Keratinocyte (primary cell): ENCODE data around the gene ETHE1. TPM values are rescaled to one million over a fixed set of nuclear protein-coding genes. Genes with fewer than 3 reads are reported as not detected.

Experiments
- DNase-seq: peaks from one replicate; pipeline ENCODE4 v3.0.0-alpha.2; 2011; ENCODE audit warnings: low read depth, missing footprints, low spot score
- FAIRE-seq: peaks from 2 replicates; lab custom pipeline; 2011; peaks lifted over from hg19 to GRCh38; lab: Jason Lieb, UNC
- H2AFZ ChIP-seq: 2 replicates; pipeline ENCODE4 v1.6.0; 2012; ENCODE audit warnings: low read length, control low read depth, inconsistent platforms; ENCODE audit not compliant: control insufficient read depth
- H3K27ac ChIP-seq: 2 replicates; pipeline ENCODE4 v1.5.1; 2011; ENCODE audit warnings: low read length; ENCODE audit not compliant: control insufficient read depth, insufficient read depth
- H3K27me3 ChIP-seq: 3 replicates; pipeline ENCODE4 v1.6.0; 2011; ENCODE audit warnings: low read length; ENCODE audit not compliant: control insufficient read depth, insufficient read depth; ENCODE audit errors: extremely low read depth
- H3K36me3 ChIP-seq, 2 experiments: 2 replicates in 1 of 2; 3 replicates in 1 of 2; pipeline ENCODE4 v1.5.1; 2011; ENCODE audit warnings: low read length in 2 of 2, mild to moderate bottlenecking in 1 of 2; ENCODE audit not compliant: control insufficient read depth in 2 of 2, insufficient read depth in 2 of 2; ENCODE audit errors: extremely low read depth in 1 of 2
- H3K4me1 ChIP-seq: 3 replicates; pipeline ENCODE4 v1.5.1; 2011; ENCODE audit warnings: low read length; ENCODE audit not compliant: control insufficient read depth, insufficient read depth; ENCODE audit errors: extremely low read depth
- H3K4me2 ChIP-seq: 3 replicates; pipeline ENCODE4 v1.6.0; 2011; ENCODE audit warnings: low read depth, low read length; ENCODE audit not compliant: control insufficient read depth, insufficient read depth; ENCODE audit errors: extremely low read depth
- H3K4me3 ChIP-seq, 3 experiments: fragments of 200-600 bp in 1 of 3; sonication (generic) in 1 of 3; 2 replicates in 2 of 3; 3 replicates in 1 of 3; pipeline ENCODE4 v1.5.1; 2011 to 2016; ENCODE audit warnings: low read length in 3 of 3, mild to moderate bottlenecking in 3 of 3, control low read depth in 2 of 3, inconsistent platforms in 1 of 3, low read depth in 1 of 3, mixed read lengths in 1 of 3, mixed run types in 1 of 3, moderate library complexity in 1 of 3; ENCODE audit not compliant: control insufficient read depth in 2 of 3, insufficient read depth in 2 of 3; ENCODE audit errors: extremely low read depth in 1 of 3
- H3K79me2 ChIP-seq: 2 replicates; pipeline ENCODE4 v1.6.0; 2012; ENCODE audit warnings: low read length; ENCODE audit not compliant: control insufficient read depth, insufficient read depth
- H3K9ac ChIP-seq: 3 replicates; pipeline ENCODE4 v1.6.0; 2011; ENCODE audit warnings: low read length; ENCODE audit not compliant: control insufficient read depth, insufficient read depth; ENCODE audit errors: extremely low read depth
- H3K9me1 ChIP-seq: 3 replicates; pipeline ENCODE4 v1.6.0; 2011; ENCODE audit warnings: low read length; ENCODE audit not compliant: control insufficient read depth, insufficient read depth; ENCODE audit errors: extremely low read depth
- H3K9me3 ChIP-seq: 2 replicates; pipeline ENCODE4 v1.5.1; 2012; ENCODE audit warnings: low read depth, low read length; ENCODE audit not compliant: control insufficient read depth
- H4K20me1 ChIP-seq: 3 replicates; pipeline ENCODE4 v1.6.0; 2011; ENCODE audit warnings: low read length; ENCODE audit not compliant: control insufficient read depth, insufficient read depth; ENCODE audit errors: extremely low read depth
- EZH2 ChIP-seq: IDR thresholded peaks from one replicate; pipeline ENCODE4 v1.6.1; 2012; ENCODE audit warnings: inconsistent platforms, mild to moderate bottlenecking, low read length, moderate library complexity
- dilution Hi-C: fragments of 300-500 bp; cut with MboI; formaldehyde crosslinking; loops from one replicate; pipeline ENCODE4 v1.7.0; 2020; ENCODE audit warnings: low sequenced_read_pairs; ENCODE audit not compliant: extremely low pct_ligation_motif_present
- polyA plus RNA-seq, 5 experiments: library from polyadenylated mRNA; depleted of rRNA in 3 of 5; stranded (reverse) in 3 of 5; stranded (forward) in 1 of 5; unstranded in 1 of 5; fragments of >200 nt; gene quantifications; 1 replicate in 1 of 5; 2 replicates in 3 of 5; 3 replicates in 1 of 5; pipeline versions ENCODE4 v1.2.1 to v1.2.3, GENCODE V29; 2011 to 2012; ENCODE audit warnings: missing spikeins in 2 of 5, low read depth in 1 of 5, low replicate concordance in 1 of 5
- TF ChIP-seq, protein P1 (sequence below), 3 experiments: IDR thresholded peaks in 1 of 3; conservative IDR thresholded peaks in 1 of 3; optimal IDR thresholded peaks in 1 of 3; 2 replicates in 2 of 3; 3 replicates in 1 of 3; pipeline versions ENCODE3 to v1.5.1; 2011; ENCODE audit warnings: low read length in 3 of 3, mild to moderate bottlenecking in 3 of 3, moderate library complexity in 2 of 3, control low read depth in 1 of 3, inconsistent platforms in 1 of 3; ENCODE audit not compliant: insufficient read depth in 2 of 3; ENCODE audit errors: extremely low read depth in 1 of 3

ETHE1 gene
- polyA plus RNA-seq, 1 donor (not counting 4 experiments of a cell fraction or from before 2014, with no cell fraction given), result 234 TPM

DNA sequence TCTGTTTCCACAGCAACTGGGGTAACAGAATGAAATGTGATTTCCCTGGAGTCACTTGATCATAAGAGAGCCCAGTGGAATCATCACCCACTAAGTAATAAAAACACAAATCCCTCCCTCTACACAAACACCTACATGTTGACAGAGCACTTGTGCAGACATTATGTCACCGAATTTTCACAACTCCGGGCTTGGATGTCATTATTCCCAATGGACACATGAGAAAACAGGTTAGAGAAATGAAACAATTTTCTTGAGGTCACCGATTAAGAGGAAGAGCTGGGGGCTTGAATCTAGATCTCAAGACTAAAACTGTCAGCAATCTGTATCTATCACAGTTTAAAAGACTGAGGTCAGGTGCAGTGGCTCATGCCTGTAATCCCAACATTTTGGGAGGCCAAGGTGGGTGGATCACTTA, 45.2 kb upstream of the ETHE1 start:
- H3K9me3 ChIP-seq, result no peaks in the 10 kb centered on the region
- dilution Hi-C loops, result no loop called here

GRCh38 chr19:43570174-43570791, 43.3 kb upstream of the ETHE1 start:
- no peaks in the 10 kb centered on the region for H4K20me1 ChIP-seq
- no peak overlapping the region for H2AFZ ChIP-seq
- no peak overlapping the region for H3K27ac ChIP-seq
- no peak overlapping the region for H3K4me3 ChIP-seq
- no peak overlapping the region for H3K4me2 ChIP-seq
- H3K9ac ChIP-seq, result no peak overlapping the region
- no peak for TF ChIP-seq EZH2
- TF ChIP-seq, protein P1, sequence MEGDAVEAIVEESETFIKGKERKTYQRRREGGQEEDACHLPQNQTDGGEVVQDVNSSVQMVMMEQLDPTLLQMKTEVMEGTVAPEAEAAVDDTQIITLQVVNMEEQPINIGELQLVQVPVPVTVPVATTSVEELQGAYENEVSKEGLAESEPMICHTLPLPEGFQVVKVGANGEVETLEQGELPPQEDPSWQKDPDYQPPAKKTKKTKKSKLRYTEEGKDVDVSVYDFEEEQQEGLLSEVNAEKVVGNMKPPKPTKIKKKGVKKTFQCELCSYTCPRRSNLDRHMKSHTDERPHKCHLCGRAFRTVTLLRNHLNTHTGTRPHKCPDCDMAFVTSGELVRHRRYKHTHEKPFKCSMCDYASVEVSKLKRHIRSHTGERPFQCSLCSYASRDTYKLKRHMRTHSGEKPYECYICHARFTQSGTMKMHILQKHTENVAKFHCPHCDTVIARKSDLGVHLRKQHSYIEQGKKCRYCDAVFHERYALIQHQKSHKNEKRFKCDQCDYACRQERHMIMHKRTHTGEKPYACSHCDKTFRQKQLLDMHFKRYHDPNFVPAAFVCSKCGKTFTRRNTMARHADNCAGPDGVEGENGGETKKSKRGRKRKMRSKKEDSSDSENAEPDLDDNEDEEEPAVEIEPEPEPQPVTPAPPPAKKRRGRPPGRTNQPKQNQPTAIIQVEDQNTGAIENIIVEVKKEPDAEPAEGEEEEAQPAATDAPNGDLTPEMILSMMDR (optimal IDR thresholded peaks at IDR 0.05 in 1 of 3, IDR thresholded peaks at IDR 0.05 in 1 of 3, conservative IDR thresholded peaks at IDR 0.05 in 1 of 3; ENCODE audit: extremely low read depth in 1 of 3, insufficient read depth in 2 of 3, low read length in 3 of 3), result no peak
- FAIRE-seq, result peak; percentile 55
- H3K36me3 ChIP-seq, result peaks cover 0 to 4% of the 10 kb centered on the region in 2 experiments
- H3K9me3 ChIP-seq, result no peaks in the 10 kb centered on the region
- no peaks in the 10 kb centered on the region for H3K9me1 ChIP-seq
- peaks cover 20% of the 10 kb centered on the region for H3K79me2 ChIP-seq
- dilution Hi-C loops, result no loop called here
- H3K27me3 ChIP-seq, result no peaks in the 10 kb centered on the region
- no peak for DNase-seq
- H3K4me1 ChIP-seq, result peaks cover 13% of the 10 kb centered on the region

More for the DNA sequence above, 45.2 kb upstream of the ETHE1 start:
- no peaks in the 10 kb centered on the region for H3K27me3 ChIP-seq
- no peaks in the 10 kb centered on the region for H4K20me1 ChIP-seq
- peaks cover 27% of the 10 kb centered on the region for H3K4me1 ChIP-seq
- H2AFZ ChIP-seq, result no peak overlapping the region
- H3K36me3 ChIP-seq, result peaks cover 0 to 4% of the 10 kb centered on the region in 2 experiments
- H3K9me1 ChIP-seq, result no peaks in the 10 kb centered on the region
- FAIRE-seq, result no peak
- no peak for DNase-seq
- TF ChIP-seq EZH2, result no peak
- TF ChIP-seq, protein P1 (optimal IDR thresholded peaks at IDR 0.05 in 1 of 3, IDR thresholded peaks at IDR 0.05 in 1 of 3, conservative IDR thresholded peaks at IDR 0.05 in 1 of 3; ENCODE audit: extremely low read depth in 1 of 3, insufficient read depth in 2 of 3, low read length in 3 of 3), result no peak
- no peak overlapping the region for H3K4me2 ChIP-seq
- no peak overlapping the region for H3K4me3 ChIP-seq
- no peak overlapping the region for H3K27ac ChIP-seq
- peaks cover 20% of the 10 kb centered on the region for H3K79me2 ChIP-seq
- no peak overlapping the region for H3K9ac ChIP-seq
